Neuronal stem cell (in vitro differentiated cells): ENCODE measurements around the gene CRYBG2.

ENCODE experiments used
- DNase-seq: peaks from one replicate; pipeline ENCODE4 v3.0.0-alpha.2; 2013; ENCODE audit warnings: low spot score
- H2AFZ ChIP-seq: one replicate; pipeline ENCODE4 v1.6.1; 2013; ENCODE audit warnings: mild to moderate bottlenecking, low read length, inconsistent platforms
- H2AK5ac ChIP-seq: 2 replicates; pipeline ENCODE4 v1.6.1; 2013; ENCODE audit warnings: low read depth, mild to moderate bottlenecking, inconsistent platforms, low read length, moderate library complexity, mixed read lengths
- H2BK120ac ChIP-seq: 2 replicates; pipeline ENCODE4 v1.6.1; 2013; ENCODE audit warnings: low read depth, mild to moderate bottlenecking, inconsistent platforms, low read length, moderate library complexity, mixed read lengths
- H2BK12ac ChIP-seq: one replicate; pipeline ENCODE4 v1.6.1; 2013; ENCODE audit warnings: low read length, inconsistent platforms
- H2BK15ac ChIP-seq: 2 replicates; pipeline ENCODE4 v1.6.1; 2013; ENCODE audit warnings: mild to moderate bottlenecking, low read length, inconsistent platforms, mixed read lengths
- H2BK5ac ChIP-seq: one replicate; pipeline ENCODE4 v1.6.1; 2013; ENCODE audit warnings: inconsistent platforms, mild to moderate bottlenecking, low read length, moderate library complexity
- H3K14ac ChIP-seq: one replicate; pipeline ENCODE4 v1.6.1; 2013; ENCODE audit warnings: low read length, inconsistent platforms
- H3K18ac ChIP-seq: 2 replicates; pipeline ENCODE4 v1.6.1; 2013; ENCODE audit warnings: low read length, inconsistent platforms
- H3K23ac ChIP-seq: 2 replicates; pipeline ENCODE4 v1.6.1; 2013; ENCODE audit warnings: low read depth, mild to moderate bottlenecking, mixed read lengths, low read length, inconsistent platforms; ENCODE audit not compliant: poor library complexity
- H3K27ac ChIP-seq: replicated peaks from 3 replicates; pipeline ENCODE4 v1.5.1; 2013; ENCODE audit warnings: low read length, inconsistent platforms
- H3K27me3 ChIP-seq, 3 experiments: 2 replicates each; pipeline ENCODE4 v1.6.1; 2013; ENCODE audit warnings: low read length in 3 of 3, mild to moderate bottlenecking in 2 of 3, inconsistent platforms in 1 of 3, low read depth in 1 of 3, mixed read lengths in 1 of 3, moderate library complexity in 1 of 3; ENCODE audit not compliant: control insufficient read depth in 3 of 3, insufficient read depth in 3 of 3
- H3K36me3 ChIP-seq, 2 donors: replicated peaks in 1 of 2; 2 replicates each; pipeline ENCODE4 v1.6.1; 2013; ENCODE audit warnings: low read length in 2 of 2; ENCODE audit not compliant: control insufficient read depth in 2 of 2, insufficient read depth in 2 of 2
- H3K4ac ChIP-seq: 2 replicates; pipeline ENCODE4 v1.6.1; 2013; ENCODE audit warnings: inconsistent platforms, mild to moderate bottlenecking, low read length, moderate library complexity
- H3K4me1 ChIP-seq, 2 donors: 1 replicate in 1 of 2; 2 replicates in 1 of 2; pipeline ENCODE4 v1.6.1; 2013; ENCODE audit warnings: low read length in 2 of 2, low read depth in 1 of 2; ENCODE audit not compliant: control insufficient read depth in 2 of 2, insufficient read depth in 1 of 2
- H3K4me2 ChIP-seq: one replicate; pipeline ENCODE4 v1.6.1; 2013; ENCODE audit warnings: mild to moderate bottlenecking, low read length, inconsistent platforms; ENCODE audit not compliant: insufficient read depth, poor library complexity, severe bottlenecking
- H3K4me3 ChIP-seq, 2 donors: 2 replicates each; pipeline ENCODE4 v1.5.1; 2013; ENCODE audit warnings: low read length in 2 of 2, mild to moderate bottlenecking in 2 of 2, inconsistent platforms in 1 of 2, moderate library complexity in 1 of 2
- H3K79me1 ChIP-seq: one replicate; pipeline ENCODE4 v1.6.1; 2013; ENCODE audit warnings: low read depth, mild to moderate bottlenecking, inconsistent platforms, low read length, moderate library complexity
- H3K9ac ChIP-seq: one replicate; pipeline ENCODE4 v1.6.1; 2013; ENCODE audit warnings: mild to moderate bottlenecking, low read depth, low read length, inconsistent platforms; ENCODE audit not compliant: poor library complexity
- H3K9me3 ChIP-seq, 2 donors: replicated peaks in 1 of 2; 2 replicates each; pipeline versions ENCODE3 to v1.6.1; 2013; ENCODE audit warnings: low read length in 2 of 2, mild to moderate bottlenecking in 2 of 2, inconsistent platforms in 1 of 2, low read depth in 1 of 2, mixed read lengths in 1 of 2, moderate library complexity in 1 of 2; ENCODE audit not compliant: control insufficient read depth in 2 of 2, insufficient read depth in 1 of 2
- H4K8ac ChIP-seq: one replicate; pipeline ENCODE4 v1.6.1; 2013; ENCODE audit warnings: low read depth, mild to moderate bottlenecking, inconsistent platforms, low read length, moderate library complexity
- H4K91ac ChIP-seq: one replicate; pipeline ENCODE4 v1.6.1; 2013; ENCODE audit warnings: low read length, low read depth, mild to moderate bottlenecking, inconsistent platforms; ENCODE audit not compliant: poor library complexity
- WGBS, 2 donors: extraction: QIAGEN DNeasy Blood & Tissue Kit; methylation state at CpG; one replicate each; pipeline ENCODE4 v1.1.7; 2013; ENCODE audit warnings: missing lambda C conversion rate in 2 of 2, mixed read lengths in 1 of 2; ENCODE audit not compliant: insufficient read length in 2 of 2, insufficient replicate concordance in 1 of 2; ENCODE audit errors: extremely low coverage in 2 of 2; 5-methylcytosine and 5-hydroxymethylcytosine counted together

Gene CRYBG2

GRCh38 chr1:26364956-26365355 lies 11.0 kb upstream of the CRYBG2 start:
- Histone ChIP-seq H2AK5ac (peak overlapping the region; percentile 85), H3K27ac (no peak overlapping the region), H3K9ac (no peak overlapping the region), H4K91ac (no peak overlapping the region), H3K23ac (no peak overlapping the region), H2BK5ac (no peak overlapping the region), H2BK12ac (no peak overlapping the region), H3K79me1 (no peaks in the 10 kb centered on the region), H3K4me3 (no peak overlapping the region), H3K27me3 (peaks cover 0 to 13% (median 2%) of the 10 kb centered on the region in 3 experiments), H4K8ac (no peak overlapping the region), H2BK120ac (peak overlapping the region; percentile 76), H3K4me2 (no peak overlapping the region), H3K14ac (no peak overlapping the region), H3K4me1 (peaks cover 10 to 12% of the 10 kb centered on the region in 2 donors), H3K36me3 (no peaks in the 10 kb centered on the region), H3K9me3 (no peaks in the 10 kb centered on the region), H3K18ac (no peak overlapping the region), H3K4ac (no peak overlapping the region), H2BK15ac (peak overlapping the region; percentile 53), H2AFZ (no peak overlapping the region)
- WGBS, 2 donors: no CpG with 5 or more reads among the region's 9 CpGs
- DNase-seq: no peak

DNA sequence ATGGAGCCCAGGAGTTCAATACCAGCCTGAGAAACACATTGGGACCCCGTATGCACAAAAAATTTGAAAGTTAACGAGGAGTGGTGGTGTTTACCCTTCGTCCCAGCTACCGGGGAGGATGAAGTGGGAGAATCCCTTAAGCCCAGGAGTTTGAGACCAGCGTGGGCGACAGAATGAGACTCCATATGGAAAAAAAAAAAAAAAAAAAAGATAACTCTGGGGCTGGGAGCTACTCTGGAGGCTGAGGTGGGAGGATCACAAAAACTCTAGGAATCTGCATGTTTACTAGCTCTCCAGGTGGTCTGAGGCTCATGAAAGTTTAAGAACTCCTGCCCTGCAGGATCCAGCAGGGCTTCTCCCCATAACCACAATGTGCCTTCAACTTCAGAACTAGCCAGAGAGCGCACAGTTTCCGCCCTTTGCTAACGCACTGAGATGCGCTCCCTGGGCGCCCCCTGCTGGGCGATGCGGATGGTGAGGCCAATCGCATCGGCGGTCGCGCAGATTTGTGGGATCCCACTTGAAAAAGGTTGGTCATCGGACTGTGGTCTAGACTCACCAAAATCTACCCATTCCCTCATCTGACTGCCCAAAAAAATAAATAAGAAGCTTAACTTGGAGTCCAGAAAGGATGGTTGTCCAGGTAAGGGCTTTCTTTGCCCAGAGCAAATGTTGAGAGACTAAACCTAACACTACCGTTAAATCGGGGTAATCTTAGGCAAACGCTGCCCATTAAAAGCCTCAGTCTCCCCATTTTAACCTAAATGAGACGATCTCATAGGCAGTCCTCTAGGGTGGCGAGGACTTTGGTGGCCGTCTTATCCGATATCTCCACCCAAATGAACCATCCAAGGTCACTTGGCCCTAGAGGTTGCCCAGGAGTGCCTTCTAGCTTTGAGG lies 9.9 kb upstream of the CRYBG2 start:
- Histone ChIP-seq H3K9ac (no peak overlapping the region), H3K4me3 (no peak overlapping the region), H3K4ac (no peak overlapping the region), H3K36me3 (no peaks in the 10 kb centered on the region), H2BK5ac (peak overlapping the region; percentile 4), H4K8ac (no peak overlapping the region), H2AFZ (peak overlapping the region; percentile 52), H3K4me1 (peaks cover 10 to 15% of the 10 kb centered on the region in 2 donors), H3K79me1 (no peaks in the 10 kb centered on the region), H2BK12ac (no peak overlapping the region), H4K91ac (peak overlapping the region; percentile 20), H3K18ac (no peak overlapping the region), H2BK15ac (peak overlapping the region; percentile 53), H2AK5ac (peak overlapping the region; percentile 63), H3K14ac (no peak overlapping the region), H3K9me3 (no peaks in the 10 kb centered on the region), H2BK120ac (no peak overlapping the region), H3K4me2 (no peak overlapping the region), H3K27ac (no peak overlapping the region), H3K23ac (no peak overlapping the region), H3K27me3 (peaks cover 0 to 13% (median 2%) of the 10 kb centered on the region in 3 experiments)
- peak; percentile 76 for DNase-seq
- no CpG with 5 or more reads among the region's 26 CpGs for WGBS, 2 donors

GRCh38 chr1:26362331-26362730 lies 8.4 kb upstream of the CRYBG2 start:
- no peak overlapping the region for H3K4ac ChIP-seq
- no peak for DNase-seq
- H3K23ac ChIP-seq: no peak overlapping the region
- no peaks in the 10 kb centered on the region for H3K79me1 ChIP-seq
- H2BK12ac ChIP-seq: no peak overlapping the region
- peaks cover 10 to 16% of the 10 kb centered on the region in 2 donors for H3K4me1 ChIP-seq
- no peak overlapping the region for H2AFZ ChIP-seq
- H3K27ac ChIP-seq: no peak overlapping the region
- H3K36me3 ChIP-seq: no peaks in the 10 kb centered on the region
- H2BK120ac ChIP-seq: no peak overlapping the region
- no peak overlapping the region for H3K4me2 ChIP-seq
- no peak overlapping the region for H2AK5ac ChIP-seq
- no CpG with 5 or more reads among the region's 3 CpGs for WGBS, 2 donors
- H4K91ac ChIP-seq: no peak overlapping the region
- H3K9ac ChIP-seq: no peak overlapping the region
- no peak overlapping the region for H3K4me3 ChIP-seq
- H2BK15ac ChIP-seq: no peak overlapping the region
- H3K27me3 ChIP-seq: peaks cover 0 to 15% (median 2%) of the 10 kb centered on the region in 3 experiments
- H3K9me3 ChIP-seq: no peaks in the 10 kb centered on the region
- no peak overlapping the region for H3K18ac ChIP-seq
- no peak overlapping the region for H3K14ac ChIP-seq
- H4K8ac ChIP-seq: no peak overlapping the region
- H2BK5ac ChIP-seq: no peak overlapping the region

DNA sequence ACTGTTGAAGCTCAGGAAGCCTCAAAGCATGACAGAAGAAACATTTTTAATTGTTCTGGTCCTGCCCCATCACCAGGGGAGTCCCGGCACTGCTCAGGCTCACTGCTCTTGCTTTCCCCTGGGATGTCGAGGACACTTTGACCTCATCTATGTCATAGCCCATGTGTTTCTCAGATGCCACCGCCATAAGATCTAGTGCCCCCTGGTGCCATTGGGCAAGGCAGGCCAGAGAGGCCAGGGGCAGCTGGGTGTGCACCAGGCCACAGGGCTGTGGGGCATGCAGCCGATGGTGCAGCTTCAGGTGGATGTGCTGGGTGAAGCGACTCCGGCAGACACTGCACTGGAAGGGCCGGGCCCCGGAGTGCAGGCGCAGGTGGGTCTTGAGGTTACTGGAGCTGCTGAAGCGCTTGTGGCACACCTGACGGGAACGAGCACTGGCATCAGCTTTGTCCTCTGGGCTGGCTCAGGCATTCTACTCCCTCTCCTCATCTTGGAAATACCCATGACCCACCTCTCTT lies 7.7 kb upstream of the CRYBG2 start:
- Histone ChIP-seq H3K9ac (no peak overlapping the region), H2BK15ac (peak overlapping the region; percentile 99)

More for the DNA sequence above, 7.7 kb upstream of the CRYBG2 start:
- Histone ChIP-seq H4K8ac (no peak overlapping the region), H4K91ac (no peak overlapping the region), H2AK5ac (peak overlapping the region; percentile 77), H3K4me1 (peaks cover 15 to 18% of the 10 kb centered on the region in 2 donors), H3K27ac (no peak overlapping the region), H2BK5ac (no peak overlapping the region), H2AFZ (no peak overlapping the region), H3K18ac (peak overlapping the region; percentile 23), H3K79me1 (no peaks in the 10 kb centered on the region), H3K23ac (no peak overlapping the region), H3K27me3 (peaks cover 0 to 15% (median 2%) of the 10 kb centered on the region in 3 experiments), H3K4me2 (no peak overlapping the region), H2BK120ac (no peak overlapping the region), H3K14ac (no peak overlapping the region), H2BK12ac (peak overlapping the region; percentile 26), H3K4me3 (no peak overlapping the region), H3K36me3 (no peaks in the 10 kb centered on the region), H3K9me3 (no peaks in the 10 kb centered on the region), H3K4ac (no peak overlapping the region)
- DNase-seq: no peak
- WGBS, 2 donors: no CpG with 5 or more reads among the region's 12 CpGs
